DND-41 (cell line): ENCODE data around the gene IFNL1.

Experiments used
- ATAC-seq: fragments of 200-7000 bp; cut with Tn5 transposase; 3 replicates; pipeline ENCODE4 v1.9.1; 2021; ENCODE audit warnings: low read depth; ENCODE audit not compliant: insufficient read depth
- DNase-seq: peaks from one replicate; pipeline ENCODE4 v3.0.0-alpha.2; 2020
- H2AFZ ChIP-seq: 2 replicates; pipeline ENCODE4 v1.6.0; 2012; ENCODE audit warnings: low read depth, low read length
- H3K27ac ChIP-seq: 2 replicates; pipeline ENCODE4 v1.5.1; 2012; ENCODE audit warnings: low read length, inconsistent platforms
- H3K27me3 ChIP-seq: fragments of 200-600 bp; sonication (generic); 2 replicates; pipeline ENCODE4 v1.6.0; 2012; ENCODE audit warnings: low read length, mild to moderate bottlenecking, inconsistent platforms; ENCODE audit not compliant: insufficient read depth, poor library complexity
- H3K36me3 ChIP-seq: 2 replicates; pipeline ENCODE4 v1.5.1; 2012; ENCODE audit warnings: low read length, inconsistent platforms; ENCODE audit not compliant: insufficient read depth
- H3K4me1 ChIP-seq: 2 replicates; pipeline ENCODE4 v1.5.1; 2012; ENCODE audit warnings: mild to moderate bottlenecking, low read length; ENCODE audit not compliant: insufficient read depth
- H3K4me2 ChIP-seq: 2 replicates; pipeline ENCODE4 v1.6.0; 2012; ENCODE audit warnings: mild to moderate bottlenecking, moderate library complexity, low read length, inconsistent platforms; ENCODE audit not compliant: insufficient read depth
- H3K4me3 ChIP-seq, 2 experiments: fragments of 200-600 bp in 1 of 2; shearing (Covaris generic) in 1 of 2; 2 replicates each; pipeline ENCODE4 v1.5.1; 2012 to 2016; ENCODE audit warnings: inconsistent platforms in 2 of 2, low read length in 2 of 2, mild to moderate bottlenecking in 2 of 2, low read depth in 1 of 2, moderate library complexity in 1 of 2
- H3K79me2 ChIP-seq: 2 replicates; pipeline ENCODE4 v1.6.0; 2012; ENCODE audit warnings: low read length, inconsistent platforms; ENCODE audit not compliant: insufficient read depth
- H3K9ac ChIP-seq: 2 replicates; pipeline ENCODE4 v1.6.0; 2012; ENCODE audit warnings: low read depth, mild to moderate bottlenecking, inconsistent platforms, low read length, moderate library complexity
- H3K9me3 ChIP-seq: 2 replicates; pipeline ENCODE4 v1.5.1; 2012; ENCODE audit warnings: low read length, moderate library complexity, mild to moderate bottlenecking, inconsistent platforms; ENCODE audit not compliant: insufficient read depth, severe bottlenecking
- H4K20me1 ChIP-seq: 2 replicates; pipeline ENCODE4 v1.6.0; 2012; ENCODE audit warnings: low read length; ENCODE audit not compliant: insufficient read depth
- CTCF ChIP-seq: IDR thresholded peaks from 2 replicates; pipeline ENCODE4 v1.5.1; 2012; ENCODE audit warnings: borderline replicate concordance, low read length, moderate library complexity, mild to moderate bottlenecking; ENCODE audit not compliant: poor library complexity, severe bottlenecking; ENCODE audit errors: extremely low read depth
- EZH2 ChIP-seq: IDR thresholded peaks from 3 replicates; pipeline ENCODE4 v1.6.1; 2012; ENCODE audit warnings: borderline replicate concordance, low read depth, mild to moderate bottlenecking, moderate library complexity, low read length, inconsistent platforms; ENCODE audit not compliant: severe bottlenecking

The IFNL1 gene

GRCh38 chr19:39345956-39346355, 49.7 kb downstream of the IFNL1 start:
- TF ChIP-seq CTCF (no peak), EZH2 (no peak)
- H3K4me2 ChIP-seq, result peak overlapping the region; percentile 76
- H3K9me3 ChIP-seq, result no peaks in the 10 kb centered on the region
- peaks cover 90% of the 10 kb centered on the region for H3K79me2 ChIP-seq
- DNase-seq (no peak), ATAC-seq (no peak)
- peaks cover 50% of the 10 kb centered on the region for H3K36me3 ChIP-seq
- H4K20me1 ChIP-seq, result peaks cover 60% of the 10 kb centered on the region
- no peaks in the 10 kb centered on the region for H3K27me3 ChIP-seq
- no peak overlapping the region for H3K27ac ChIP-seq
- peaks cover 39% of the 10 kb centered on the region for H3K4me1 ChIP-seq
- no peak overlapping the region for H3K9ac ChIP-seq
- no peak overlapping the region for H3K4me3 ChIP-seq
- H2AFZ ChIP-seq, result no peak overlapping the region

- TF ChIP-seq EZH2, result no peak
- no peak for TF ChIP-seq CTCF
- Histone ChIP-seq H3K9ac (no peak overlapping the region), H2AFZ (no peak overlapping the region), H3K79me2 (peaks cover 94% of the 10 kb centered on the region), H3K27me3 (no peaks in the 10 kb centered on the region), H4K20me1 (peaks cover 68% of the 10 kb centered on the region), H3K4me2 (no peak overlapping the region), H3K9me3 (no peaks in the 10 kb centered on the region), H3K4me3 (no peak overlapping the region), H3K4me1 (peaks cover 38% of the 10 kb centered on the region), H3K27ac (no peak overlapping the region), H3K36me3 (peaks cover 65% of the 10 kb centered on the region)
- ATAC-seq (no peak), DNase-seq (no peak)
Observed at GRCh38 chr19:39347332-39348164, 51.3 kb downstream of the IFNL1 start.
